ENCODE results near the gene SOX3.

DNA sequence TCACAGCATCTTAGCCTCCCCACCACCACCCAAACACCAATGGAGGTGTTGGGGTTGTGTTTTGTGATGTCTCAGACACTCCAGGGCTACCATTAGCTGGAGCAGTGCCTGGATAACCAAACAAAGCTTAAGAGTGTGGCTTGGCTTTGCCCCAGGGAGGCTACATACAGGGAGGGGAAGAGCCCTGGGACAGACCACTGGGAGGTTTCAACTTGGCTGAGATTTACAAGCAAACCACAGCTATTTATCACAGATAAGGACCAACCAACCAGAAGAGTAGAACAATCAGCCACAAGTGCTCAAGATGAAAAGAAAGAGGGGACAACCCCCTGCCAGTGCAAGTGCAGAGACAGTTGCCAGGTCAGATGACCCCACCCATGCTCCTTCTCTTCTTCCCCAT is 24.1 kb downstream of the SOX3 start:
- TF ChIP-seq, protein P1, sequence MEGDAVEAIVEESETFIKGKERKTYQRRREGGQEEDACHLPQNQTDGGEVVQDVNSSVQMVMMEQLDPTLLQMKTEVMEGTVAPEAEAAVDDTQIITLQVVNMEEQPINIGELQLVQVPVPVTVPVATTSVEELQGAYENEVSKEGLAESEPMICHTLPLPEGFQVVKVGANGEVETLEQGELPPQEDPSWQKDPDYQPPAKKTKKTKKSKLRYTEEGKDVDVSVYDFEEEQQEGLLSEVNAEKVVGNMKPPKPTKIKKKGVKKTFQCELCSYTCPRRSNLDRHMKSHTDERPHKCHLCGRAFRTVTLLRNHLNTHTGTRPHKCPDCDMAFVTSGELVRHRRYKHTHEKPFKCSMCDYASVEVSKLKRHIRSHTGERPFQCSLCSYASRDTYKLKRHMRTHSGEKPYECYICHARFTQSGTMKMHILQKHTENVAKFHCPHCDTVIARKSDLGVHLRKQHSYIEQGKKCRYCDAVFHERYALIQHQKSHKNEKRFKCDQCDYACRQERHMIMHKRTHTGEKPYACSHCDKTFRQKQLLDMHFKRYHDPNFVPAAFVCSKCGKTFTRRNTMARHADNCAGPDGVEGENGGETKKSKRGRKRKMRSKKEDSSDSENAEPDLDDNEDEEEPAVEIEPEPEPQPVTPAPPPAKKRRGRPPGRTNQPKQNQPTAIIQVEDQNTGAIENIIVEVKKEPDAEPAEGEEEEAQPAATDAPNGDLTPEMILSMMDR (IDR thresholded peaks at IDR 0.05): no peak
- no peak for TF ChIP-seq POLR2A (IDR thresholded peaks at IDR 0.05)

Data from thyroid gland (tissue), 4 donors.